NB4 (cell line): ENCODE data around the gene RPP25L.

Experiments
- DNase-seq: peaks from one replicate; pipeline ENCODE4 v3.0.0; 2010; ENCODE audit warnings: low read depth
- H3K4me3 ChIP-seq: one replicate; pipeline ENCODE4 v1.5.1; 2011; ENCODE audit warnings: mild to moderate bottlenecking, low read depth, low read length, moderate library complexity
- MYC ChIP-seq: IDR thresholded peaks from 2 replicates; pipeline ENCODE4 v1.6.1; 2011; ENCODE audit warnings: low read depth, low read length
- POLR2A ChIP-seq: IDR thresholded peaks from 2 replicates; pipeline ENCODE4 v1.6.1; 2011; ENCODE audit warnings: mild to moderate bottlenecking; ENCODE audit not compliant: insufficient read length; ENCODE audit errors: extremely low read depth
- TF ChIP-seq, protein P1 (sequence below): IDR thresholded peaks from one replicate; pipeline ENCODE4 v1.5.1; 2012; ENCODE audit warnings: low read depth, low read length
- TF ChIP-seq, protein P2 (sequence below): IDR thresholded peaks from 2 replicates; pipeline ENCODE4 v1.6.1; 2011; ENCODE audit warnings: low read depth, low read length

Gene RPP25L

DNA sequence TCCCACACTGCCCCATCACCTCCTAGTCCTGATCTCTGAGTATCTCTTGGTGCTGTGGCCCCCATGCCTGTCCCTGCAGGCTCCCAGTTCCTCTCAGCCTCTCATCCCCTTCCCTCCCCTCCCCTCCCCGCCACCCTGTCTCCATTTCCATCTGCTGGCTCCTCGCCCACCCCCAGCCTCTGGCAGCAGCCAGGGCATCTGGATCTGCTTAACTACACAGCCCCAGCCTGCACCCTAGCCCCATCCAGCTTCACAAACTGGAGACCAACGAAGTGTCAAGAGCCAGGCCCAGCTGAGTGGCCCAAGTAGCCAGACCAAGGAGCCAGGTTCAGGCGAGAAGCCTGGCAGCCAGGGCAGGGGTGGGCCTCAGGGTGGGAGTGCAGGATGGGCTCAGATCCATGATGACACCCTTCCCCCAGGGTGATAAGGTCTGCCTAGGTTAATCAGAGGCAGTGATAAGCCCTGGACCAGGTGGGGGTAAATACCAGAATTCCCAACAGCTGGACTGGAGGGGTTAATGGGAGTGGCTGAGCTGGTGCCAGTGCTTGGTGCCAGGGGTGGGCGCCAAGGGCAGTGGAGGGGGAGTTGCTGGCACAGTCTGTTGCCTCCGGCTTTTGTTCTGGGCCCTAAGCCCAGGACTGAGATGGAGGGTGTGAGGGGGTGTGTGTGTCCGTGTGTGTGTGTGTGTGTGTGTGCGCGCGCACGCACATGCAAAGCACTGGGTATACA lies 42.6 kb upstream of the RPP25L start:
- DNase-seq = no peak
- TF ChIP-seq, protein P1, sequence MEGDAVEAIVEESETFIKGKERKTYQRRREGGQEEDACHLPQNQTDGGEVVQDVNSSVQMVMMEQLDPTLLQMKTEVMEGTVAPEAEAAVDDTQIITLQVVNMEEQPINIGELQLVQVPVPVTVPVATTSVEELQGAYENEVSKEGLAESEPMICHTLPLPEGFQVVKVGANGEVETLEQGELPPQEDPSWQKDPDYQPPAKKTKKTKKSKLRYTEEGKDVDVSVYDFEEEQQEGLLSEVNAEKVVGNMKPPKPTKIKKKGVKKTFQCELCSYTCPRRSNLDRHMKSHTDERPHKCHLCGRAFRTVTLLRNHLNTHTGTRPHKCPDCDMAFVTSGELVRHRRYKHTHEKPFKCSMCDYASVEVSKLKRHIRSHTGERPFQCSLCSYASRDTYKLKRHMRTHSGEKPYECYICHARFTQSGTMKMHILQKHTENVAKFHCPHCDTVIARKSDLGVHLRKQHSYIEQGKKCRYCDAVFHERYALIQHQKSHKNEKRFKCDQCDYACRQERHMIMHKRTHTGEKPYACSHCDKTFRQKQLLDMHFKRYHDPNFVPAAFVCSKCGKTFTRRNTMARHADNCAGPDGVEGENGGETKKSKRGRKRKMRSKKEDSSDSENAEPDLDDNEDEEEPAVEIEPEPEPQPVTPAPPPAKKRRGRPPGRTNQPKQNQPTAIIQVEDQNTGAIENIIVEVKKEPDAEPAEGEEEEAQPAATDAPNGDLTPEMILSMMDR = no peak
- TF ChIP-seq MYC (no peak), POLR2A (no peak)
- TF ChIP-seq, protein P2, sequence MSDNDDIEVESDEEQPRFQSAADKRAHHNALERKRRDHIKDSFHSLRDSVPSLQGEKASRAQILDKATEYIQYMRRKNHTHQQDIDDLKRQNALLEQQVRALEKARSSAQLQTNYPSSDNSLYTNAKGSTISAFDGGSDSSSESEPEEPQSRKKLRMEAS = no peak
- H3K4me3 ChIP-seq = no peak overlapping the region

DNA sequence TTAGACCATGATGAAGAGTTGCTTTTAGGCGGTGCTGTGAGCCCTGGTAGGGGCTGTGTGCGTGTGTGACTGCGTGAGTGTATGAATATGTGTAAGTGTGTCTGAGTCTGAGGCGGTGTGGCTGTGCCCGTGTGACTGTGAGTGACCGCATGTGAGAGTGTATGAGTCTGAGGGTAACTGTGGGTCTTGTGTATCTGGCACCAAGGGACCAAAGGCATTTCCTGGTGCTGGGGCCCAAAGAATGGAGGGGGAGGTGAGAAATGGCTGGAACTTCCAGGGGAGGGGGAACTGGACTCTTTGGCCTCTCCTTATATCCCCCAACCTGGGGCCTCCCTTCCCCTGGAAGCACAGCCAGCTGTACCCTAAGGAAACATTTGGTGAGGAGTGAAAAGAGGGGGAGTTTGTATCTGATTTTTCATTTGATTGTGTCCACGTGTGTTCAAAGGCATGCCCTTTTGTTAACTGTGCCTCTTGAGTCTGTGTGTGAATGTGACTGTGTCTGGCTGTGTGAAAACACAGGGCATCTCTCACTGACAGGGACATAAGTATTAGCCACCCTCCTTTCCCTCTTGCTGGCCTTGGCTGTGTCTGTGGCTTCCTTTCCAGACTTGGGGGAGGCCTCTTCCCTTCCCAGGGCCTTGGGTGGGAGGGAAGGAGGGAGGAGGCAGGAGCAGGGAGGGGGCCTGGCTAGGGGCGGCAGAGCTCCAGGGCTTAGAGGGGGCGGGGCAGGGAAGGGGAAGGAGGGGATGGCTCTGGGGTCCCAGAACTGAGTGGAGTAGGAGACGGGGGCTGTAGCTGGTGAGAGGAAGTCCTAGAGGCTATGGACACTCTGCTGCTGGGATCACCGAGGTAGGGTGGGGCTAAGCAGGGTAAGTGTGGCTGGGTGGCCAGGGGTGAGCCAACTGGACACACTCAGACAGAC lies 41.5 kb upstream of the RPP25L start:
- no peak overlapping the region for H3K4me3 ChIP-seq
- TF ChIP-seq, protein P2 = no peak
- DNase-seq = no peak

DNA sequence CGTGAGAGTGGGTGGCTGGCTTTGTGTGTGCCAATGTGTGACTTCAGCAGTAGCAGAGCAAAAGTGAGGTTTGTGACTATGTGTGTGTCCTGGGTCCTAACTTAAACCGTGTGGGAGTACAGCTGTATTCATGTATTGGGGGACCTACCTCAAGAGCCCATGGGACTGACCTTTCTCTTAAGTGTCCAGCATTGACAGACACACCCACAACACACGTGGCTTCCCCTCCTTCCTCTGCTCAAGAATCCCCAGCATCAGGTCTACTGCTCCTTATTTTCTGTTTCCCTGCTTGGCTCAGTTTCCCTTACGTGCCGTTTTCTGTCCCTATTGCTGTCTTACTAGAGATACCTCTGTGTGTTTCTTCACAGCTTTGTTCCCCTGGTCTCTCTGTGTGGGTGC lies 40.7 kb upstream of the RPP25L start:
- no peak overlapping the region for H3K4me3 ChIP-seq
- DNase-seq = no peak
- TF ChIP-seq, protein P1 = no peak
- TF ChIP-seq MYC (no peak), POLR2A (no peak)
- TF ChIP-seq, protein P2 = no peak

DNA sequence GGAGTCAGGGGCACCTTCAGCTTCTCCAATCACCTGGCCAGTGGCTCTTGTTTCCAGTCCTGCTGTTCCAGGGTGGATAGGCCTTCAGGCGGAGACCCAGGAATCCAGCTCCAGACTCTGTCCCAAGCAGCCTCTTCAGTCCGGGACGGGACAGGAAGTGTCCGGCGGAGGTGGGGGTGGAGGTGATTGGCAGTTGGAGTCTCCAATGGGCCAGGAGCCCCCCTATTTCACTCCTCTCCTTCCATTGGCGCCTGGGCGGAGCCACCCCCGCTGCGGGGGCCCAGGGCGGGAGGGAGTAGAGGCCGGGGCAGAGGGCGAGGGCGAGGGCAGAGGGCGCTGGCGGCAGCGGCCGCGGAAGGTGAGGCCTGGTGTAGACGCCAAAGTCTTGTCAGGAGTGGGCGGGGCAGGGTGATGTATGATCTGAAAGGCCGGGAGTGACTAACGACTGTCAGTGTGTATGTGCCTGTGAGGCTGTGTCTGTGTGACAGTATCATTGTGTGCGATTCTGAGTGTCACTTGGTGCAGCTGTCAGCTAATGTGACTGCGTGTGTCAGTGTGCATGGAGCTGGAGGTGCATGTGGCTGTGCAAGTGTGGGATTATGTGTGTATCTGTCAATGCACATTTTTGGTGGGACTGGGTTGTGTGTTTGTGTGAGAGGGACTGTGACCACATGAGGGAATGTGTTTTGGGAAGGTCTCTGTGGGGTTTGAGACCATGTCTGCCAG lies 40.1 kb upstream of the RPP25L start, which contains the start of gene IL11RA:
TSS of gene IL11RA (plus strand) at position 310 of the 726 bp plus-strand sequence. CDS start 3,033 bp downstream, outside the sequence.
- no peak within 1 kb of the TSS for H3K4me3 ChIP-seq
- TF ChIP-seq MYC (no peak), POLR2A (no peak)
- TF ChIP-seq, protein P2 = no peak
- TF ChIP-seq, protein P1 = no peak
- no peak for DNase-seq

DNA sequence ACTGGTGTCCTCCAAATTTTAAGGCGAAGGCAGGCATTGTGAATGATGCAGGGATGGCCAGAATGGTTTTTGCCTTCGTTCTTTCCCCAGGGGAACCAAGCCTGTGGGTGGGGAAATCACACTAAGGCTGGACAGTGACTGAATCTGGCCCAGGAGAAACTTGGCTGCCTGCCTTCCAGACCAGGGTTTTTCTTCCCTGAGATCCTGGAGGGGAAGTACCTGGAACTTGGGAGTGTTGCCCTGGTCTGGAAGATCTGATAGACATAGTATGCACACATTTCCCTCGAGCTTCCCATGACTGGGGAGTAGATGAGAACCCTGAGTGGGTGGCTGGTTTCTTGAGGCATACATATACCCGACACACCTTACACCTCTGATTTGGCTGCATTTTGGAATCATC lies 39.4 kb upstream of the RPP25L start:
- H3K4me3 ChIP-seq = no peak overlapping the region
- TF ChIP-seq MYC (no peak), POLR2A (no peak)
- TF ChIP-seq, protein P2 = no peak
- TF ChIP-seq, protein P1 = no peak
- no peak for DNase-seq

DNA sequence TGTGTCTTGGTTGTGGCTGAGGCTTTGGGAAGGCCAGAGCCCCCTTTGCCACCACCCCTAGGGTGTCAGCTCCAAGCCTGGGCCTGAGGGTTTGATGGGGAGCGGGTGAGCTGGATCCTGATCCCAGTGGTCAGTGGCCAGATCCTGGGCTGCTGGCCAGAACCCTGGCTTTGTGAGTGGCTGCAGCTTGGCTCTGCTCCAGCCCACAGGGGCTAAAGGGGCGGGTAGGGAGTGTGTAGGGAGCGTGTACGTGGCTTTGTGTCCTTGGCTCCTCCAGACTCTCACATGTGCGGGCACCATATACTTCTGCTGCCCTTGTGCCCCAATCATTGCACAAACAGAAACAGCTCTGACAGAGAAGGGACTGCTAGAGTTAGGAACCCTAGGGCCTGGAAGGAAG lies 38.9 kb upstream of the RPP25L start:
- DNase-seq = no peak
- no peak for TF ChIP-seq POLR2A
- TF ChIP-seq, protein P1 = no peak
- no peak for TF ChIP-seq MYC
- TF ChIP-seq, protein P2 = no peak
- H3K4me3 ChIP-seq = no peak overlapping the region
